Gastroesophageal sphincter (tissue), 3 donors: ENCODE measurements around the gene ACSM5.

Experiments used
- CTCF ChIP-seq, 4 experiments: fragments of 200-600 bp in 2 of 4; fragments of 450-650 bp in 2 of 4; sonication (generic) in 1 of 4; IDR thresholded peaks; one replicate each; pipeline ENCODE4 v1.5.1; 2017 to 2019; ENCODE audit warnings: antibody characterized with exemption in 4 of 4, mild to moderate bottlenecking in 2 of 4, moderate library complexity in 2 of 4
- POLR2A ChIP-seq, 2 donors: fragments of 450-650 bp; IDR thresholded peaks; one replicate each; pipeline ENCODE4 v1.6.1; 2017; ENCODE audit warnings: antibody characterized with exemption in 2 of 2, mild to moderate bottlenecking in 2 of 2, moderate library complexity in 1 of 2
- POLR2AphosphoS5 ChIP-seq: sonication (generic); formaldehyde crosslinking; IDR thresholded peaks from one replicate; pipeline ENCODE4 v1.6.1; 2017; ENCODE audit warnings: antibody characterized with exemption

GRCh38 chr16:20415541-20415940 lies 6.2 kb downstream of the ACSM5 start:
- no peak for TF ChIP-seq POLR2AphosphoS5
- TF ChIP-seq CTCF (IDR thresholded peaks at IDR 0.05), result no peak
- no peak for TF ChIP-seq POLR2A (IDR thresholded peaks at IDR 0.05)
